Osteocyte (in vitro differentiated cells): ENCODE measurements around the gene CCSER1. TPM values are rescaled to one million over a fixed set of nuclear protein-coding genes. Genes with fewer than 3 reads are reported as not detected.

Source experiments
- DNase-seq: peaks from one replicate; pipeline ENCODE4 v3.0.0; 2021; ENCODE audit warnings: mixed read lengths; ENCODE audit not compliant: unreplicated experiment; ENCODE audit errors: extremely low spot score
- H3K27ac Mint-ChIP-seq: one replicate; pipeline ENCODE4 v1.8.0; 2021; ENCODE audit warnings: mild to moderate bottlenecking, mixed read lengths; ENCODE audit not compliant: unreplicated experiment
- H3K27me3 Mint-ChIP-seq: one replicate; pipeline ENCODE4 v1.8.0; 2021; ENCODE audit warnings: mixed read lengths; ENCODE audit not compliant: unreplicated experiment
- H3K36me3 Mint-ChIP-seq: one replicate; pipeline ENCODE4 v1.8.0; 2021; ENCODE audit warnings: mixed read lengths; ENCODE audit not compliant: unreplicated experiment
- H3K4me1 Mint-ChIP-seq: one replicate; pipeline ENCODE4 v1.8.0; 2021; ENCODE audit warnings: mixed read lengths; ENCODE audit not compliant: unreplicated experiment
- H3K4me3 Mint-ChIP-seq: one replicate; pipeline ENCODE4 v1.8.0; 2021; ENCODE audit warnings: mild to moderate bottlenecking, moderate library complexity, mixed read lengths; ENCODE audit not compliant: unreplicated experiment
- H3K9me3 Mint-ChIP-seq: one replicate; pipeline ENCODE4 v1.8.0; 2021; ENCODE audit warnings: mixed read lengths; ENCODE audit not compliant: unreplicated experiment
- total RNA-seq: library from RNA; stranded (reverse); gene quantifications from 2 replicates; pipeline ENCODE4 v1.2.1, GENCODE V29; 2021
- TF ChIP-seq, protein P1 (sequence below): fragments of 200-600 bp; sonication (generic); IDR thresholded peaks from 2 replicates; pipeline ENCODE4 v1.5.0; 2021; ENCODE audit warnings: antibody characterized with exemption, mild to moderate bottlenecking, moderate library complexity

Gene CCSER1
- total RNA-seq, 1 donor from 2014 or later, result not detected

DNA sequence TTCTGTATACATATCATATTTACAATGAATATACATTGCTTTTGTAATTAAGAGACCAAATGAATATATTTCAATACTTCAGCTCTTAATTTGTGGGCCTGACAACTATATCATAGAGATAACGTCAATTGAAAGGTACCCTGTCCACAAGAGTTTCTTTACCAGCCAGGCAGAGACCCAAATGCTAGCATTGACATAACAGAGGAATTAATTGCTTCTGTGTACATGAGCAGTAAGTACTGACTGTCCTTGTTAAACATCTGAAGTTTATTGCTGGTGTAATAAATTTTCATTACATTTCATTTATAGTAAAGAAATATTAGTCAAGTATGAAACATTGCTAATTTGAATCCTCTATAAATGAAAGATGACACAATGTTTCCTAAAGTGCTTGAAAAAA lies 910.8 kb downstream of the CCSER1 start:
- no peaks in the 10 kb centered on the region for H3K4me1 Mint-ChIP-seq
- H3K27me3 Mint-ChIP-seq, result no peaks in the 10 kb centered on the region
- TF ChIP-seq, protein P1, sequence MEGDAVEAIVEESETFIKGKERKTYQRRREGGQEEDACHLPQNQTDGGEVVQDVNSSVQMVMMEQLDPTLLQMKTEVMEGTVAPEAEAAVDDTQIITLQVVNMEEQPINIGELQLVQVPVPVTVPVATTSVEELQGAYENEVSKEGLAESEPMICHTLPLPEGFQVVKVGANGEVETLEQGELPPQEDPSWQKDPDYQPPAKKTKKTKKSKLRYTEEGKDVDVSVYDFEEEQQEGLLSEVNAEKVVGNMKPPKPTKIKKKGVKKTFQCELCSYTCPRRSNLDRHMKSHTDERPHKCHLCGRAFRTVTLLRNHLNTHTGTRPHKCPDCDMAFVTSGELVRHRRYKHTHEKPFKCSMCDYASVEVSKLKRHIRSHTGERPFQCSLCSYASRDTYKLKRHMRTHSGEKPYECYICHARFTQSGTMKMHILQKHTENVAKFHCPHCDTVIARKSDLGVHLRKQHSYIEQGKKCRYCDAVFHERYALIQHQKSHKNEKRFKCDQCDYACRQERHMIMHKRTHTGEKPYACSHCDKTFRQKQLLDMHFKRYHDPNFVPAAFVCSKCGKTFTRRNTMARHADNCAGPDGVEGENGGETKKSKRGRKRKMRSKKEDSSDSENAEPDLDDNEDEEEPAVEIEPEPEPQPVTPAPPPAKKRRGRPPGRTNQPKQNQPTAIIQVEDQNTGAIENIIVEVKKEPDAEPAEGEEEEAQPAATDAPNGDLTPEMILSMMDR, result no peak
- H3K27ac Mint-ChIP-seq, result no peak overlapping the region
- no peak for DNase-seq
- H3K36me3 Mint-ChIP-seq, result no peaks in the 10 kb centered on the region
- no peak overlapping the region for H3K4me3 Mint-ChIP-seq
- H3K9me3 Mint-ChIP-seq, result no peaks in the 10 kb centered on the region

GRCh38 chr4:91057871-91058270 lies 930.7 kb downstream of the CCSER1 start:
- Mint-ChIP-seq H3K27ac (no peak overlapping the region), H3K4me1 (no peaks in the 10 kb centered on the region), H3K9me3 (peaks cover 4% of the 10 kb centered on the region), H3K4me3 (no peak overlapping the region), H3K36me3 (no peaks in the 10 kb centered on the region), H3K27me3 (no peaks in the 10 kb centered on the region)
- no peak for DNase-seq
- TF ChIP-seq, protein P1, result no peak

GRCh38 chr4:91058345-91058744 lies 931.2 kb downstream of the CCSER1 start:
- Mint-ChIP-seq H3K4me3 (no peak overlapping the region), H3K36me3 (no peaks in the 10 kb centered on the region), H3K9me3 (peaks cover 4% of the 10 kb centered on the region), H3K27ac (no peak overlapping the region), H3K27me3 (no peaks in the 10 kb centered on the region), H3K4me1 (no peaks in the 10 kb centered on the region)
- TF ChIP-seq, protein P1, result no peak
- DNase-seq, result no peak

DNA sequence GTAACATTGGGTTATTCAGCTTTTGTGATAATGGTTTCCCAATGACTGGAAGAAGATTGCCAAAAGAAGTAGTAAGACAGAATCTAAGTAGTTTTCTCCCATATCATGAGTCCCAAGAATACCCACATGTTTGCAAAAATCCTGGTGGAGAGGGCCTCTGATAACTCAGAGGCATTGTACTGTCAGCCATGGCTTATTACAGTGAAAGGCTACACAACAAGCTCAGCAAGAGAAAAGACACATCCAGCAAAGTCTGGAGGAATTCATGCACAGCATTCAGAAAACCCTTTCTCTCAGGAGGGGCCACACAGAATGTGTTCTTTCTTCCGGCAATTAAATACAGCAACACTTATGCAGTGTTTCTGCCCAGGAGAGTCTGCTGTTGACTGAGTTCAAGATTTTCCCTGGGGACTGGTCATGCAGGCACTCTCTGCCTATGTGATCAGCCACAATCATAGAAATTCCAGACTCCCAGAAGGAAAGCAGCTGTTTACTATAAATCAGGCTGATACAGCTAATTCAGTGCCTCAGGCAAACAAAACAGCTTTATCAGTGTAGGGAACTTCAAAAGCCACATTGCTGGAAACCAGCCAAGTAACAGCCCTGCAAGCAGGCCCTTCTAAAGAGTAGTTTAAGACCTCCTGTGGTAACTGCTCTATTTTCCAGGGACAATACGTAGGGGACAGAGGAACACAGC lies 937.1 kb downstream of the CCSER1 start:
- no peaks in the 10 kb centered on the region for H3K36me3 Mint-ChIP-seq
- DNase-seq, result no peak
- H3K9me3 Mint-ChIP-seq, result no peaks in the 10 kb centered on the region
- H3K27me3 Mint-ChIP-seq, result no peaks in the 10 kb centered on the region
- H3K27ac Mint-ChIP-seq, result no peak overlapping the region
- no peak overlapping the region for H3K4me3 Mint-ChIP-seq
- TF ChIP-seq, protein P1, result no peak
- H3K4me1 Mint-ChIP-seq, result peaks cover 9% of the 10 kb centered on the region

GRCh38 chr4:91065117-91065516 lies 937.9 kb downstream of the CCSER1 start:
- no peaks in the 10 kb centered on the region for H3K36me3 Mint-ChIP-seq
- H3K27me3 Mint-ChIP-seq, result no peaks in the 10 kb centered on the region
- DNase-seq, result no peak
- peaks cover 9% of the 10 kb centered on the region for H3K4me1 Mint-ChIP-seq
- no peaks in the 10 kb centered on the region for H3K9me3 Mint-ChIP-seq
- no peak overlapping the region for H3K27ac Mint-ChIP-seq
- TF ChIP-seq, protein P1, result no peak
- H3K4me3 Mint-ChIP-seq, result no peak overlapping the region
